GM10248 (cell line): Measurements from ENCODE around the gene RWDD3.

Source experiments
- CTCF ChIA-PET: fragments of 300-600 bp; sonication (Branson Sonifier 250); formaldehyde crosslinking; extraction: SDS; loops from one replicate; lab custom pipeline; 2021; ENCODE audit warnings: antibody characterized with exemption; lab: Yijun Ruan, JAX
- POLR2A ChIA-PET: fragments of 350-650 bp; sonication (Branson Sonifier 250); formaldehyde crosslinking; extraction: SDS; loops from one replicate; lab custom pipeline; 2020; ENCODE audit warnings: antibody characterized with exemption; lab: Yijun Ruan, JAX
- DNase-seq: peaks from one replicate; pipeline ENCODE4 v3.0.0; 2012; ENCODE audit errors: extremely low spot score
- CTCF ChIP-seq: IDR thresholded peaks from 2 replicates; pipeline ENCODE4 v1.5.1; 2012; ENCODE audit warnings: mild to moderate bottlenecking, low read depth; ENCODE audit errors: extremely low read depth, missing control alignments, control extremely low read depth

RWDD3 gene

GRCh38 chr1:95282518-95282895 is 48.5 kb downstream of the RWDD3 start:
- no peak for TF ChIP-seq CTCF
- POLR2A ChIA-PET, result no interaction called here
- no peak for DNase-seq
- CTCF ChIA-PET, result interaction anchor here (1.2 kb wide), 1 partner anchor 49 kb away, joined by 3 read pairs; the partner anchor contains the start of gene RWDD3

- POLR2A ChIA-PET, result no interaction called here
- CTCF ChIA-PET, result interaction anchor here (0.9 to 1.2 kb wide), 2 partner anchors 14 to 34 kb away, joined by 3 to 4 read pairs; no protein-coding TSS in a partner anchor
- TF ChIP-seq CTCF, result no peak
- no peak for DNase-seq
Observed at GRCh38 chr1:95284420-95284819, 50.4 kb downstream of the RWDD3 start.

- ChIA-PET POLR2A (no interaction called here), CTCF (no interaction called here)
- TF ChIP-seq CTCF, result no peak
- no peak for DNase-seq
Observed at GRCh38 chr1:95286479-95286878, 52.5 kb downstream of the RWDD3 start.

GRCh38 chr1:95287081-95287480 is 53.1 kb downstream of the RWDD3 start:
- CTCF ChIA-PET, result interaction anchor here (1.2 kb wide), 1 partner anchor 18 kb away, joined by 5 read pairs; no protein-coding TSS in a partner anchor
- DNase-seq, result no peak
- POLR2A ChIA-PET, result no interaction called here
- no peak for TF ChIP-seq CTCF

- ChIA-PET CTCF (interaction anchor here (1.2 kb wide), 1 partner anchor 17 kb away, joined by 5 read pairs; no protein-coding TSS in a partner anchor), POLR2A (interaction anchor here (0.5 kb wide), 1 partner anchor 64 kb away, joined by 3 read pairs; no protein-coding TSS in a partner anchor)
- TF ChIP-seq CTCF, result no peak
- no peak for DNase-seq
Observed at GRCh38 chr1:95287825-95288224, 53.8 kb downstream of the RWDD3 start.
